Measurements from ENCODE around the gene ZFAND3. TPM values are rescaled to one million over a fixed set of nuclear protein-coding genes. Genes with fewer than 3 reads are reported as not detected.

The ZFAND3 gene
- total RNA-seq, 1 experiment from 2014 or later, result 47.2 TPM

DNA sequence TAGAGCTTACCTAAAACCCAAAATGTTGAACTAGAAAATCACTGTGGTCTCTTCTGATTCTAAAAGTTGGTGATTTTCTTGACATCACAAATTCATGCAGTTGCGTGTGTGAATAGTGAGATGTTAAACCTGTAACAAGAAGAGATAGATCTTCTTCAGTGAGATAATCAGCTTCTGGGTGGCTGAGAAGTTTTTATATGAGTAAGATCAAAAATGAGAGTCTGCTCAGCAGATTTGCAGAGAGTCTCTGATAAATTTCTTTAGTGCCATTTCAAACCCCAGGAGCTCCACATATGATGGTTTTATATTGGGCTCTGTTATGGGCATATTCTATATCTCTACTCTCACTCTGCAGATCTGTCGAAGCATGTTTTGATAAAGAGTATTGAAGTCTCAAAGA, 185.4 kb downstream of the ZFAND3 start:
- H3K4me3 ChIP-seq (replicated peaks in 1 of 2; ENCODE audit: low read depth in 1 of 2, low read length in 2 of 2), result no peak overlapping the region
- no peak for ATAC-seq
- POLR2A ChIA-PET, result no interaction called here
- H3K27me3 ChIP-seq (ENCODE audit: insufficient read depth, low read length), result no peaks in the 10 kb centered on the region
- no peaks in the 10 kb centered on the region for H3K36me3 ChIP-seq (ENCODE audit: control insufficient read depth in 1 of 2, insufficient read depth in 2 of 2, low read length in 2 of 2)
- H3K4me2 ChIP-seq (ENCODE audit: low read length), result no peak overlapping the region
- DNase-seq (ENCODE audit: low read depth, low spot score), result no peak
- no peaks in the 10 kb centered on the region for H3K9me3 ChIP-seq (ENCODE audit: control insufficient read depth in 1 of 2, insufficient read depth in 1 of 2, low read depth in 1 of 2, low read length in 2 of 2)
- no peaks in the 10 kb centered on the region for H3K9me2 ChIP-seq (ENCODE audit: insufficient read depth)
- BruUV-seq (replicated peaks), result no TSS peak
- H3K4me1 ChIP-seq (ENCODE audit: control insufficient read depth in 1 of 2, insufficient read depth in 2 of 2, low read length in 2 of 2), result no peaks in the 10 kb centered on the region
- CTCF ChIA-PET, result no interaction called here
- intact Hi-C loops (cut with micrococcal nuclease), result no loop called here
- H3K9ac ChIP-seq (ENCODE audit: low read length), result no peak overlapping the region
- TF ChIP-seq, protein P1, sequence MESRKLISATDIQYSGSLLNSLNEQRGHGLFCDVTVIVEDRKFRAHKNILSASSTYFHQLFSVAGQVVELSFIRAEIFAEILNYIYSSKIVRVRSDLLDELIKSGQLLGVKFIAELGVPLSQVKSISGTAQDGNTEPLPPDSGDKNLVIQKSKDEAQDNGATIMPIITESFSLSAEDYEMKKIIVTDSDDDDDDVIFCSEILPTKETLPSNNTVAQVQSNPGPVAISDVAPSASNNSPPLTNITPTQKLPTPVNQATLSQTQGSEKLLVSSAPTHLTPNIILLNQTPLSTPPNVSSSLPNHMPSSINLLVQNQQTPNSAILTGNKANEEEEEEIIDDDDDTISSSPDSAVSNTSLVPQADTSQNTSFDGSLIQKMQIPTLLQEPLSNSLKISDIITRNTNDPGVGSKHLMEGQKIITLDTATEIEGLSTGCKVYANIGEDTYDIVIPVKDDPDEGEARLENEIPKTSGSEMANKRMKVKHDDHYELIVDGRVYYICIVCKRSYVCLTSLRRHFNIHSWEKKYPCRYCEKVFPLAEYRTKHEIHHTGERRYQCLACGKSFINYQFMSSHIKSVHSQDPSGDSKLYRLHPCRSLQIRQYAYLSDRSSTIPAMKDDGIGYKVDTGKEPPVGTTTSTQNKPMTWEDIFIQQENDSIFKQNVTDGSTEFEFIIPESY (IDR thresholded peaks at IDR 0.05; ENCODE audit: extremely low read depth, insufficient replicate concordance, low read length), result no peak
- RAD21 ChIA-PET (ENCODE audit: low non-redundant PET in 1 of 2, low total read pairs in 2 of 2, uncharacterized antibody in 2 of 2, unreplicated experiment in 2 of 2), result no interaction called here
- no peak overlapping the region for H2AFZ ChIP-seq (ENCODE audit: low read depth, low read length, poor library complexity, severe bottlenecking)
- H3K27ac ChIP-seq (ENCODE audit: low read depth, low read length), result no peak overlapping the region
- no peaks in the 10 kb centered on the region for H4K20me1 ChIP-seq (ENCODE audit: insufficient read depth)
- H3K79me2 ChIP-seq (ENCODE audit: insufficient read depth, low read length), result peaks cover 15% of the 10 kb centered on the region; the same call in 1 of the 2 replicates

DNA sequence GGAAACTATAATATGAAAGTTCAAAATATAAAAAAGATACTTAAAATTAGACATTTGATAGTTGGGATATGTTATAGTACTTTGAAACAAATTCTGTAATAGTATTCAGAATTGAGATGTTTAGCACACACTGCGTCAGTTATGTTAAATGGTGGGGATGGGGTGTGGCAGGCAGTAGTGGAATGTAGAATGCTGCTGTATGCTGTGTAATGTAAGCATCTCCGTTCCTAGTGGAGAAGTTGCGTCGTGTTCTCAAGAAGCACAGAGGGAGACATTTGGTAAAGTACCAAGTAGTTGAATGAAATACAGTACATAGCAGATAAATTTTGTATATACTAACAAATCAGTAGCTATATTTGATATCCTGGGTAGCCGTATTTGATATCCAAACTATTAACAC, 192.4 kb downstream of the ZFAND3 start:
- no peaks in the 10 kb centered on the region for H3K9me2 ChIP-seq (ENCODE audit: insufficient read depth)
- no peaks in the 10 kb centered on the region for H3K27me3 ChIP-seq (ENCODE audit: insufficient read depth, low read length)
- H3K36me3 ChIP-seq (ENCODE audit: control insufficient read depth in 1 of 2, insufficient read depth in 2 of 2, low read length in 2 of 2), result no peaks in the 10 kb centered on the region
- H3K4me3 ChIP-seq (replicated peaks in 1 of 2; ENCODE audit: low read depth in 1 of 2, low read length in 2 of 2), result no peak overlapping the region
- no peak overlapping the region for H2AFZ ChIP-seq (ENCODE audit: low read depth, low read length, poor library complexity, severe bottlenecking)
- no peak overlapping the region for H3K4me2 ChIP-seq (ENCODE audit: low read length)
- intact Hi-C loops (cut with micrococcal nuclease), result loop anchor here (1.0 to 10.0 kb wide), 4 partner anchors 269 to 528 kb away; partner anchors contain the start of gene MDGA1
- no peaks in the 10 kb centered on the region for H3K9me3 ChIP-seq (ENCODE audit: control insufficient read depth in 1 of 2, insufficient read depth in 1 of 2, low read depth in 1 of 2, low read length in 2 of 2)
- BruUV-seq (replicated peaks), result no TSS peak
- ChIA-PET RAD21 (ENCODE audit: low non-redundant PET in 1 of 2, low total read pairs in 2 of 2, uncharacterized antibody in 2 of 2, unreplicated experiment in 2 of 2) (no interaction called here), CTCF (interaction anchor here (1.0 to 1.4 kb wide), 2 partner anchors 11 to 221 kb away, joined by 3 read pairs; no protein-coding TSS in a partner anchor), POLR2A (no interaction called here)
- DNase-seq (ENCODE audit: low read depth, low spot score) (no peak), ATAC-seq (no peak)
- TF ChIP-seq ZNF274 (IDR thresholded peaks at IDR 0.05; ENCODE audit: low read depth, low read length) (no peak), EZH2phosphoT487 (IDR thresholded peaks at IDR 0.05; ENCODE audit: borderline replicate concordance) (no peak), POLR2AphosphoS5 (IDR thresholded peaks at IDR 0.05; ENCODE audit: low read depth, low read length) (no peak)
- TF ChIP-seq, protein P1 (IDR thresholded peaks at IDR 0.05; ENCODE audit: extremely low read depth, insufficient replicate concordance, low read length), result no peak
- H3K4me1 ChIP-seq (ENCODE audit: control insufficient read depth in 1 of 2, insufficient read depth in 2 of 2, low read length in 2 of 2), result no peaks in the 10 kb centered on the region
- peaks cover 12% of the 10 kb centered on the region; the same call in 1 of the 2 replicates for H4K20me1 ChIP-seq (ENCODE audit: insufficient read depth)
- H3K79me2 ChIP-seq (ENCODE audit: insufficient read depth, low read length), result peaks cover 15% of the 10 kb centered on the region; the same call in 1 of the 2 replicates
- no peak overlapping the region for H3K27ac ChIP-seq (ENCODE audit: low read depth, low read length)
- H3K9ac ChIP-seq (ENCODE audit: low read length), result no peak overlapping the region
